Stromal cell of bone marrow (primary cell): ENCODE measurements around the gene CCNL2.

Experiments used
- DNase-seq: peaks from one replicate; pipeline ENCODE4 v3.0.0-alpha.2; 2012; ENCODE audit warnings: low read depth

Gene CCNL2

GRCh38 chr1:1340791-1341548, 58.2 kb downstream of the CCNL2 start:
- DNase-seq = no peak

GRCh38 chr1:1340185-1340584, 59.0 kb downstream of the CCNL2 start:
- no peak for DNase-seq

- DNase-seq = no peak
These were observed 60.9 kb downstream of the CCNL2 start for GRCh38 chr1:1338278-1338677.

- DNase-seq = no peak
These were observed 61.4 kb downstream of the CCNL2 start for GRCh38 chr1:1337793-1338147.

GRCh38 chr1:1336931-1337792, 62.0 kb downstream of the CCNL2 start:
- DNase-seq = no peak

- DNase-seq = no peak
These were observed 62.7 kb downstream of the CCNL2 start for GRCh38 chr1:1336446-1336845.

GRCh38 chr1:1335792-1336248, 63.3 kb downstream of the CCNL2 start:
- no peak for DNase-seq
